Hematopoietic multipotent progenitor cell treated with erythropoietin and hydrocortisone succinate and interleukin-3 and kit ligand, for 17 days (in vitro differentiated cells): ENCODE data around the gene DEGS2.

Experiments
- DNase-seq: peaks from one replicate; pipeline ENCODE4 v3.0.0-alpha.2; 2015; ENCODE audit warnings: low spot score

Gene DEGS2

GRCh38 chr14:100131181-100131580 is 28.3 kb downstream of the DEGS2 start:
- no peak for DNase-seq

GRCh38 chr14:100130521-100130920 is 28.9 kb downstream of the DEGS2 start:
- DNase-seq = no peak

GRCh38 chr14:100129161-100129589 is 30.3 kb downstream of the DEGS2 start:
- no peak for DNase-seq

GRCh38 chr14:100128688-100129087 is 30.8 kb downstream of the DEGS2 start:
- DNase-seq = no peak

GRCh38 chr14:100127853-100128455 is 31.5 kb downstream of the DEGS2 start:
- DNase-seq = no peak

GRCh38 chr14:100126401-100126800 is 33.0 kb downstream of the DEGS2 start:
- DNase-seq = no peak

- no peak for DNase-seq
These were observed 34.8 kb downstream of the DEGS2 start for GRCh38 chr14:100124551-100125088.

GRCh38 chr14:100123618-100124017 is 35.8 kb downstream of the DEGS2 start:
- no peak for DNase-seq

- DNase-seq = peak; percentile 44
These were observed 36.8 kb downstream of the DEGS2 start for GRCh38 chr14:100122481-100123223.

GRCh38 chr14:100121643-100122480 is 37.6 kb downstream of the DEGS2 start:
- DNase-seq = no peak

GRCh38 chr14:100120522-100121269 is 38.7 kb downstream of the DEGS2 start:
- no peak for DNase-seq

GRCh38 chr14:100119251-100119650 is 40.2 kb downstream of the DEGS2 start:
- DNase-seq = no peak

- no peak for DNase-seq
These were observed 40.9 kb downstream of the DEGS2 start for GRCh38 chr14:100118396-100119011.

GRCh38 chr14:100117633-100118395 is 41.6 kb downstream of the DEGS2 start:
- DNase-seq = no peak

GRCh38 chr14:100117026-100117425 is 42.4 kb downstream of the DEGS2 start:
- no peak for DNase-seq

- DNase-seq = no peak
These were observed 43.3 kb downstream of the DEGS2 start for GRCh38 chr14:100116134-100116533.

- DNase-seq = no peak
These were observed 43.7 kb downstream of the DEGS2 start for GRCh38 chr14:100115726-100116125.

GRCh38 chr14:100115236-100115635 is 44.2 kb downstream of the DEGS2 start:
- DNase-seq = no peak

- no peak for DNase-seq
These were observed 45.2 kb downstream of the DEGS2 start for GRCh38 chr14:100114109-100114765.
